IPS DF 6.9 (cell line): ENCODE measurements around the gene OTUD7B.

Source experiments
- DNase-seq: peaks from one replicate; pipeline ENCODE4 v3.0.0-alpha.2; 2013; ENCODE audit warnings: low read depth, low spot score
- H3K27ac ChIP-seq: one replicate; pipeline ENCODE4 v1.5.1; 2013; ENCODE audit warnings: low read length, control low read depth
- H3K27me3 ChIP-seq: 2 replicates; pipeline ENCODE4 v1.6.1; 2013; ENCODE audit warnings: mild to moderate bottlenecking, low read length; ENCODE audit not compliant: control insufficient read depth, insufficient read depth
- H3K36me3 ChIP-seq: 2 replicates; pipeline ENCODE4 v1.6.1; 2013; ENCODE audit warnings: low read length; ENCODE audit not compliant: control insufficient read depth, insufficient read depth
- H3K4me1 ChIP-seq: 2 replicates; pipeline ENCODE4 v1.6.1; 2013; ENCODE audit warnings: low read length; ENCODE audit not compliant: control insufficient read depth, insufficient read depth
- H3K4me3 ChIP-seq: 2 replicates; pipeline ENCODE4 v1.5.1; 2013; ENCODE audit warnings: mild to moderate bottlenecking, low read length
- H3K9me3 ChIP-seq: 2 replicates; pipeline ENCODE4 v1.6.1; 2013; ENCODE audit warnings: low read length, inconsistent platforms; ENCODE audit not compliant: control insufficient read depth, insufficient read depth
- WGBS: extraction: QIAGEN DNeasy Blood & Tissue Kit; methylation state at CpG from one replicate; pipeline ENCODE4 v1.1.7; 2013; ENCODE audit warnings: mixed read lengths, missing lambda C conversion rate; ENCODE audit not compliant: insufficient read length, insufficient coverage; 5-methylcytosine and 5-hydroxymethylcytosine counted together

OTUD7B gene

DNA sequence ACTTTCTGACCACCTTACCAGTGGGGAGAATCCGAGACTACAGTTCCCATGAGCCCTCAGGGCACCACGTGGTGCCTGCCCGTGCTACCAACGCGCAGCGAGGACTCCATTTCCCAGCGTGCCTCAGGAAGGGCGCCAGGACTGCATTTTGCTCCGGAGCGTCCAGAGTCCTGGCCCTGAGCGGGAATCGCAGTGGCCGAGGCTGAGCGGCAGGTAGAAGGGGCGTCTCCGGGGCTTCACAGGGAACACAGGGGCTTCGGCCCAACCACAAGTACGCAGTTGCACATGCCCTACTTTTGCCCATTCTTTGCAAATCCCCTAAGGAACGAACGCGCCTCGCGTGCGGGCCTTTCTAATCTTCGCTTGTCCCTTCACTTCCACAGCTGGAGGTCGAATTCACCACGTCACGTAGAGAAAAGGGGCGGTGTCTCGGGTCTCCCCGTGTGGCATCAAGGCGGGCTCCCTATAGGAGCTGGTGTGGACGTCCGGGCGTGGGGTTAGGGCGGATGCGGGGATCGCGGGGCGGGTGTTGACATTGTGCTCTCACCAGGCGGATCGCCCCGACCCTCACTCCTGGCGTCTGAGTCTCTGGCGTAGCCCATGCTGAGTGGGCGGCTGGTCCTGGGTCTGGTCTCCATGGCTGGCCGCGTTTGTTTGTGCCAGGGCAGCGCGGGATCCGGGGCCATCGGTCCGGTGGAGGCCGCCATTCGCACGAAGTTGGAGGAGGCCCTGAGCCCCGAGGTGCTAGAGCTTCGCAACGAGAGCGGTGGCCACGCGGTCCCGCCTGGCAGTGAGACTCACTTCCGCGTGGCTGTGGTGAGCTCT is 110.9 kb downstream of the OTUD7B start, which contains the start of gene BOLA1:
BOLA1 (plus strand) TSS at position 109 of the 825 bp plus-strand sequence; CDS start at position 601, 492 bp downstream.
- H3K4me1 ChIP-seq = no peaks in the 10 kb centered on the region; the same call in 1 of the 2 replicates
- no peak for DNase-seq
- H3K27me3 ChIP-seq = no peaks in the 10 kb centered on the region
- no peaks in the 10 kb centered on the region for H3K36me3 ChIP-seq
- no peak within 1 kb of the TSS for H3K27ac ChIP-seq
- WGBS = no CpG with 5 or more reads among the region's 65 CpGs
- no peaks in the 10 kb centered on the region for H3K9me3 ChIP-seq
- peak within 1 kb of the TSS; percentile 16; the same call in 1 of the 2 replicates for H3K4me3 ChIP-seq

DNA sequence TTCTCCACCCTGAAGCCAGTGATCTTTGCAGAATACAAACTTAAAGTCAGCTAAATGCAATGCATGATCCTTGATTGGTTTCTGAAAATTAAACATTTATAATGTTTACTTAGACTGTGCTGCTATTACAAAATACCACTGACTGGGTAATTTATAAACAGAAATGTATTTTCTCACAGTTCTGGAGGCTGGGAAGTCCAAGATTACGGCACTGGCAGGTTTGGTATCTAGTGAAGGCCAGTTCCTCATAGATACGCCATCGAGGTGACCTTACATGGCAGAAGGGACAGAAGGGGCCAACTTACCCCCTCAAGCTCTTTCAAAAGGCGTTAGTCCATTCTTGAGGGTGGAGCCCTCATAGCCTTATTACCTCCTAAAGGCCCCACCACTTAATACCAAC is 114.0 kb downstream of the OTUD7B start:
- Histone ChIP-seq H3K27me3 (no peaks in the 10 kb centered on the region), H3K9me3 (no peaks in the 10 kb centered on the region), H3K36me3 (no peaks in the 10 kb centered on the region), H3K4me3 (no peak overlapping the region), H3K4me1 (no peaks in the 10 kb centered on the region; the same call in 1 of the 2 replicates), H3K27ac (no peak overlapping the region)
- no peak for DNase-seq
- no CpG with 5 or more reads among the region's 4 CpGs for WGBS

DNA sequence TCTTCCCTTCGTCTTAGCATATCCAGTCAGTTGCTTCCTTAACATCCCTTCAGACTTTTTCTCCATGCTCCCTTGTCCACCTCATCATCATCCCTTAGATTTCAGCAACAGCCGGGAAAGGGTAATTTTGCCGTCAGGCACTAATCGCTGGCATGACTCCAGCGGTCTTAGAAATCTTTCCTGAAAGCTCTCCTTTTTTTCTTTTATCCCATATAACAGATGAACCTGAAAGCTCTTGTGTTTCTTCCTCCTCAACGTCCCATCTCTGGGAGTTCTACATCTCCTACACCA is 121.6 kb downstream of the OTUD7B start:
- H3K9me3 ChIP-seq = no peaks in the 10 kb centered on the region
- no CpG with 5 or more reads among the region's 6 CpGs for WGBS
- H3K36me3 ChIP-seq = no peaks in the 10 kb centered on the region
- H3K27me3 ChIP-seq = no peaks in the 10 kb centered on the region
- DNase-seq = no peak
- H3K4me1 ChIP-seq = no peaks in the 10 kb centered on the region
- no peak overlapping the region for H3K27ac ChIP-seq
- no peak overlapping the region; the same call in 1 of the 2 replicates for H3K4me3 ChIP-seq

DNA sequence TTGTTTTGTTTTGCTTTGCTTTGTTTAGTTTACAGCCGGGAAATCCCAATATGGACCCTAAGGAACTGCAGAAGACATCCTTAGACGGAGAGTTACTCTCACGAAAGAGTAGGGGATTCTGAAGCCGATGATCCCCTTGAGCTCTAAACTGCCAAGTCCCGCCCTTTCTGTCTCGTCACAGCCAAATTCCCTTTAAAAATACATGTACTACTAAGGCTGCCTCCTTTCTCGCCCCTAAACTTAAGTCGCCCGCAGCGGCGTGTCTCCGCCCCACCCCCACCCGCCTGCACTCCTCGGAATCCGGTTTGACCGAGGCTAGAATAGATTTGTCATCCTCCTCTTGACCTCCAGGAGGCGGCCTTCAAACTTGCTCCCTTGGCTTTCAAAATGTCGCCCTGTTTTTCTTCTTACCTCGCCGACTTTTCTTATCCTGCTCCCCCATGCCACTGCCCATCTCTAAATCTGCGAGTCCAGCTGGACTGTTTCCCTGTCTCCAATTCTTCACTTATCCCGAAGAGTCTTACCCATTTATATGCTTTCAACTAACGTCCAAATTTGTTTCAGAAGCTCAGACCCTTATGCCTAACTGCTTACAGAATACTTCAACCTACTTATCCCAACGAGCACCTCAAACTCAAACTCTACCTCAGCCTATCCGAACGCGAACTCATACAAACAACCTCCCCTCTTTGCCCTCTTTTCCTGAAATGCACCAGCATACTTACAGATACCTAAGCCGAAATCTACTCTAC is 122.1 kb downstream of the OTUD7B start:
- no peaks in the 10 kb centered on the region for H3K36me3 ChIP-seq
- H3K27ac ChIP-seq = peak overlapping the region; percentile 51
- no peaks in the 10 kb centered on the region for H3K4me1 ChIP-seq
- H3K9me3 ChIP-seq = no peaks in the 10 kb centered on the region
- WGBS = no CpG with 5 or more reads among the region's 28 CpGs
- H3K27me3 ChIP-seq = no peaks in the 10 kb centered on the region
- peak overlapping the region; percentile 22; the same call in 1 of the 2 replicates for H3K4me3 ChIP-seq
- no peak for DNase-seq
